Left lung (tissue), 14 donors: Measurements from ENCODE around the gene BCL11B. TPM values are rescaled to one million over a fixed set of nuclear protein-coding genes. Genes with fewer than 3 reads are reported as not detected.

ENCODE experiments used
- ATAC-seq: fragments of 200-7000 bp; cut with Tn5 transposase; one replicate; pipeline ENCODE4 v1.9.1; 2020; ENCODE audit warnings: moderate library complexity
- DNase-seq, 4 donors: peaks; one replicate each; pipeline ENCODE4 v3.0.0-alpha.2; 2013 to 2020
- H3K27ac ChIP-seq, 2 donors: fragments of 200-600 bp; sonication (generic) in 1 of 2; one replicate each; pipeline versions ENCODE4 v1.5.0 to v1.8.0; 2020 to 2021
- H3K27me3 ChIP-seq, 2 donors: fragments of 200-600 bp; sonication (generic) in 1 of 2; one replicate each; pipeline versions ENCODE4 v1.5.0 to v1.8.0; 2020 to 2021
- H3K36me3 ChIP-seq, 2 donors: fragments of 200-600 bp; sonication (generic) in 1 of 2; one replicate each; pipeline versions ENCODE4 v1.5.0 to v1.8.0; 2020 to 2021
- H3K4me1 ChIP-seq, 2 donors: fragments of 200-600 bp; one replicate each; pipeline ENCODE4 v1.8.0; 2021
- H3K4me3 ChIP-seq, 2 donors: fragments of 200-600 bp; sonication (generic) in 1 of 2; one replicate each; pipeline versions ENCODE4 v1.5.0 to v1.8.0; 2020 to 2021; ENCODE audit warnings: mild to moderate bottlenecking in 1 of 2
- H3K9me3 ChIP-seq, 2 donors: fragments of 200-600 bp; sonication (generic) in 1 of 2; one replicate each; pipeline versions ENCODE4 v1.5.0 to v1.8.0; 2020 to 2021
- CTCF ChIP-seq, 2 donors: fragments of 200-600 bp; sonication (generic) in 1 of 2; IDR thresholded peaks; one replicate each; pipeline versions ENCODE4 v1.5.0 to v1.8.0; 2021; ENCODE audit warnings: antibody characterized with exemption in 2 of 2
- intact Hi-C, 2 donors: fragments of 100-400 bp; cut with DNase I; formaldehyde crosslinking; loops; one replicate each; pipeline versions ENCODE4 v1.11.2 to v1.14.2; 2022
- long read RNA-seq, 12 donors: library from polyadenylated mRNA in 2 of 12; unstranded in 2 of 12; transcript quantifications; one replicate each; pipeline ENCODE4 v2.0.0 and lab custom pipeline, GENCODE V29; 2019 to 2026
- polyA plus RNA-seq, 6 donors: library from polyadenylated mRNA; unstranded; fragments of 120-200 nt; gene quantifications; one replicate each; pipeline ENCODE4 v1.2.1, GENCODE V29; 2013; ENCODE audit not compliant: insufficient read length in 6 of 6
- total RNA-seq, 2 donors: library from RNA; stranded (reverse); fragmentation: NEBNext Ultra II Directional; extraction: Animal tissue kit (Norgen Biotek cat#: 25700); gene quantifications; one replicate each; pipeline ENCODE4 v1.2.1, GENCODE V29; 2021
- donor health status: DM: no; HTN: yes; CAD: no.
- donor health status: DM: no; HTN: no; CAD: no.

The BCL11B gene
- 1 to 10 TPM; 1.4 to 2.4 TPM for total RNA-seq
- polyA plus RNA-seq: 1 to 10 TPM; 2.9 to 3.6 (median 3.3) TPM
- long read RNA-seq, donor 1: 0 reads
- long read RNA-seq, donor 2, full-length matches to known transcripts: 3 of 3 reads
- long read RNA-seq, donor 2, partial matches to known transcripts: 0 of 3 reads
- long read RNA-seq, donor 2, other reads (novel, unspliced or antisense): 0 of 3 reads
- long read RNA-seq, donor 3, full-length matches to known transcripts: 1 of 1 reads
- long read RNA-seq, donor 3, partial matches to known transcripts: 0 of 1 reads
- long read RNA-seq, donor 3, other reads (novel, unspliced or antisense): 0 of 1 reads
- long read RNA-seq, donor 4: 0 reads
- long read RNA-seq, donor 5: 0 reads
- long read RNA-seq, donor 6, full-length matches to known transcripts: 1 of 1 reads
- long read RNA-seq, donor 6, partial matches to known transcripts: 0 of 1 reads
- long read RNA-seq, donor 6, other reads (novel, unspliced or antisense): 0 of 1 reads
- long read RNA-seq, donor 7: 0 reads
- long read RNA-seq, donor 8, full-length matches to known transcripts: 1 of 1 reads
- long read RNA-seq, donor 8, partial matches to known transcripts: 0 of 1 reads
- long read RNA-seq, donor 8, other reads (novel, unspliced or antisense): 0 of 1 reads
- long read RNA-seq, donor 9: 0 reads
- long read RNA-seq, donor 10: 0 reads
- long read RNA-seq, donor 11: 0 reads
- long read RNA-seq, donor 12: 0 reads

DNA sequence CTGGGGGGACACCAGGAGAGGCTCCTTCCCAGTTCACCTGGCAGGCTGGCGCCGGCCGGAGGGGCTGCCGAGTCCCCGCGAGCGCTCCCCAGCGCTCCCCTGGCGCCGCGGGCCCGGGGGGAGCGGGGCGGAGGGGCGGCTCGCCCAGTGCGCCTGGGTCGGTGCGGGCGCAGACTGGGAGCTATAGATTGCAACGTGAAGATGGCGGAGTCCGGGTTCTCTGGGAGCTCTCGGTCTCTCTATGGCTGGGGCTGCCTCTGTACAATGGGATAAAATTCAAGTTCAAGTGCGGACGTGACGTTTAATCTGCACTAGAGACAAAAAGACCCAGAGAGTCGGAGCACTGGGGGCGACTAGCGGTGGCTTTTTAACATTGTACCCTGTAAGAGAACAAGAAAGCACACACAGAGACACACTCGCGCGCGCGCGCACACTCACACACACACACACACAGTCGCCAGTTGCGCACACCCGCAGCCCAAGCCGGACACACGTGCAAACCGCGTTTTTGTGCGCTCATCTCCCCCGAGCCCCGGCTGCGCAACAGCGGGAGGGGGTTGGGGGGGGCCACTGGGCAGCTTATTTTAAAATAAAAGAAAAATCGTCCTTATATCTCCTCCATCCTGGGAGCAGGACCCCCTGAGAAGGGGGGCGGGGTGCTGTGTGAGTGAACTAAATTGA, at the start of gene BCL11B:
BCL11B (minus strand) TSS at position 247 of the 681 bp plus-strand sequence. CDS start 979 bp downstream, outside the sequence.
- DNase-seq (peak; percentile 28 to 94 (median 80)), ATAC-seq (peak; percentile 65)

DNA sequence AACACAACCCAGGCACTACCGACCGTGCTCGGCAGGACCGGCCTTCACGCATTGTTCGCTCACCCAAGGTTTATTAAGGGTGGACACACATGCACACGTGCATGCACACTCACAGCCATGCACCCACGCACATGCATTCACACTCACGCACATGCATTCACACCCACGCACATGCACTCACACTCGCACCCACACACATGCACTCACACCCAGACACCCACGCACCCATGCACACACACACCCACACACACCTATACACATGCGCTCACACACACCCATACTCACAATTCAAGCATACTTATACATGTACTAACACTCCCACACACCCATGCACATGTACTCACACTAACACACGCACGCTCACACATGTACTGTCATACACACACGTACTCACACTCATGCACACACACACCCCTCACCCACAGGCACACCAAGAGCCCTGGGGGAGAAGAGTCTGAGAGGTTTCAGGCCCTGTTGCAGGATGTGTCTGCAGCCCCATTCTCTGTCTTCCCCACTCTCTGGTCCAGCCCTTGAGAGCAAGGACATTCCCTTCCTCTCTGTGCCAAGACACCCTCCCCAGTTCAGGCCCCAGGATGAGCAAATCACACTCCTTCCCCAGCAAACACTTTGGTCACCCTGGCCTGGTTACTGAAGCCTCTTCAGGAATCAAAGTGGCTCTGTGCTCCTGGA, 49.4 kb upstream of the BCL11B start:
- Histone ChIP-seq H3K36me3 (no peaks in the 10 kb centered on the region), H3K9me3 (no peaks in the 10 kb centered on the region), H3K4me3 (no peak overlapping the region), H3K27ac (no peak overlapping the region), H3K4me1 (no peaks in the 10 kb centered on the region), H3K27me3 (peaks cover 0 to 28% of the 10 kb centered on the region in 2 donors)
- DNase-seq (no peak), ATAC-seq (no peak)
- no peak for TF ChIP-seq CTCF (IDR thresholded peaks at IDR 0.05)
- intact Hi-C loops: no loop called here

More for the DNA sequence above, at the start of gene BCL11B:
- Histone ChIP-seq H3K4me3 (peak within 1 kb of the TSS; percentile 32 to 36), H3K27ac (no peak within 1 kb of the TSS), H3K4me1 (peaks cover 7 to 44% of the 10 kb centered on the region in 2 donors), H3K27me3 (peaks cover 70 to 100% of the 10 kb centered on the region in 2 donors), H3K36me3 (no peaks in the 10 kb centered on the region), H3K9me3 (no peaks in the 10 kb centered on the region)
- intact Hi-C loops: no loop called here
- TF ChIP-seq CTCF (IDR thresholded peaks at IDR 0.05): peak; percentile 28 to 29

DNA sequence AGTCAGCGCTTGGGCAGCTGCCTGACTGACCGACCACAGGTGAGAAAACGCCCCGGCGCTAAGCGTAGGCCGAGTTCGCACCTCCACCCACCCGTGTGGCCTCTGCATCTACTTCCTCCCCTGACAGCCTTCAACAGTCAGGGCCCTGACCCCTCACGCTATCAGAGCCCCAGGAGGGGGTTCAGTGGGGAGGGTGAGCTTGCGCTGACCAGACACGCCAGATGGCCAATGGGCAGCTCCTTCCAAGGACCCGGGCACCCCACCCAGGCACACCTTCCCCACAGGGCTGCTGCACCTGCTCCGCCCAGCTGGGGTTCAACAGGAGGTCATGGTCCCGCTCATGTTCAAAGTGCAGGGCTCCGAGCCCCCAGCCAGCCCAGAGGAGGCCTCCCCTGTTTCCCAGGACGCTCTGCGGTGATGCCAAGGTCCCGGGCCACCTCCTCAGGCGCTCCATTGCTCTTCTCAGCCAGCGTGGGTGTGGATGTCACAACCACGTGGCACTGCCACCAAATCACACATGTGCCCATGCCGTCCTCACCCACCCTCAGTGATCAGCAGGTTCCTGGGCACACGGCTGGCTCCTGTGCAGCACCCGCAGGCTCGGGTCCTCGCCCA, 48.7 kb upstream of the BCL11B start:
- no peaks in the 10 kb centered on the region for H3K9me3 ChIP-seq
- H3K36me3 ChIP-seq: no peaks in the 10 kb centered on the region
- H3K4me1 ChIP-seq: no peaks in the 10 kb centered on the region
- no peak overlapping the region for H3K27ac ChIP-seq
- DNase-seq (no peak), ATAC-seq (no peak)
- no peak overlapping the region for H3K4me3 ChIP-seq
- H3K27me3 ChIP-seq: peaks cover 0 to 26% of the 10 kb centered on the region in 2 donors
- intact Hi-C loops: no loop called here
- TF ChIP-seq CTCF (IDR thresholded peaks at IDR 0.05): no peak

- intact Hi-C loops: no loop called here
- no peaks in the 10 kb centered on the region for H3K4me1 ChIP-seq
- ATAC-seq: peak; percentile 86
Observed at GRCh38 chr14:99320105-99320572, 48.1 kb upstream of the BCL11B start.

More at GRCh38 chr14:99320105-99320572, 48.1 kb upstream of the BCL11B start:
- peak in 3 of 4 donors; percentile 13 to 88 (median 39) for DNase-seq
- H3K4me3 ChIP-seq: no peak overlapping the region
- no peaks in the 10 kb centered on the region for H3K36me3 ChIP-seq
- H3K27ac ChIP-seq: no peak overlapping the region
- peak; percentile 76 to 77 for TF ChIP-seq CTCF (IDR thresholded peaks at IDR 0.05)
- H3K9me3 ChIP-seq: no peaks in the 10 kb centered on the region
- H3K27me3 ChIP-seq: peaks cover 0 to 23% of the 10 kb centered on the region in 2 donors
